Nephron (organoid): ENCODE measurements around the gene MTF2.

ENCODE experiments used
- H3K27ac Mint-ChIP-seq, 3 experiments: 2 replicates each; pipeline ENCODE4 v1.8.0; 2020; ENCODE audit warnings: mixed read lengths in 3 of 3, mild to moderate bottlenecking in 2 of 3, moderate library complexity in 1 of 3
- H3K27me3 Mint-ChIP-seq: 2 replicates; pipeline ENCODE4 v1.8.0; 2021; ENCODE audit warnings: low read depth, mild to moderate bottlenecking, moderate library complexity, mixed read lengths
- H3K36me3 Mint-ChIP-seq: 2 replicates; pipeline ENCODE4 v1.8.0; 2020; ENCODE audit warnings: low read depth, mixed read lengths
- H3K4me1 Mint-ChIP-seq: 2 replicates; pipeline ENCODE4 v1.8.0; 2020; ENCODE audit warnings: mixed read lengths
- H3K4me3 Mint-ChIP-seq, 3 experiments: 2 replicates each; pipeline ENCODE4 v1.8.0; 2020; ENCODE audit warnings: mild to moderate bottlenecking in 3 of 3, mixed read lengths in 3 of 3, moderate library complexity in 2 of 3
- H3K9me3 Mint-ChIP-seq: 2 replicates; pipeline ENCODE4 v1.8.0; 2020; ENCODE audit warnings: mixed read lengths
- CTCF ChIP-seq, 3 experiments: fragments of 200-600 bp; sonication (generic); IDR thresholded peaks; one replicate each; pipeline ENCODE4 v1.5.0; 2021; ENCODE audit warnings: antibody characterized with exemption in 3 of 3; ENCODE audit not compliant: unreplicated experiment in 3 of 3

MTF2 gene

GRCh38 chr1:93056214-93056613, 22.9 kb upstream of the MTF2 start:
- TF ChIP-seq CTCF (IDR thresholded peaks at IDR 0.05; ENCODE audit: unreplicated experiment in 3 of 3) = no peak
- H3K36me3 Mint-ChIP-seq = no peaks in the 10 kb centered on the region
- no peaks in the 10 kb centered on the region for H3K9me3 Mint-ChIP-seq
- H3K4me1 Mint-ChIP-seq = no peaks in the 10 kb centered on the region
- no peak overlapping the region for H3K4me3 Mint-ChIP-seq
- no peak overlapping the region for H3K27ac Mint-ChIP-seq
- H3K27me3 Mint-ChIP-seq = peaks cover 17% of the 10 kb centered on the region

DNA sequence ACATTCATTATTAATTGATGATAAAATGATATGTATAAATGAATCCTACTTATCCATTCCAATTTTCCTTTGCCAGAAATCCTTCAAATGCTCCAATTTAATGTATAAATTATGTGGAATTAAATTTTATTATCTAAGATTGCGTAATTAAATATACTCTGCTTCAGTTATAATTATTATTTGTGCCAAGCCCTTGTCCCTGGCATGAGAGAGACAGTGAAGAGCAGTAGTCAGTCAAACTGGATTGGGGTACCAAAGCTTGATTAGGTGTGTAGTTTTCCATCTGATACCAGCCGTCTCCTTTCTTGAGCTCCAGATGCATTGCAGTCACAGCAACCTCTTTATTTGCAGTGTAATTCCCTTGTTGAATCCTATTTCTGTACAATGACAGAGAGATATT, 22.4 kb upstream of the MTF2 start:
- TF ChIP-seq CTCF (IDR thresholded peaks at IDR 0.05; ENCODE audit: unreplicated experiment in 3 of 3) = no peak
- Mint-ChIP-seq H3K27me3 (peaks cover 17% of the 10 kb centered on the region), H3K4me1 (no peaks in the 10 kb centered on the region), H3K36me3 (no peaks in the 10 kb centered on the region), H3K4me3 (no peak overlapping the region), H3K9me3 (no peaks in the 10 kb centered on the region), H3K27ac (no peak overlapping the region)

GRCh38 chr1:93061895-93062792, 16.9 kb upstream of the MTF2 start:
- no peaks in the 10 kb centered on the region for H3K9me3 Mint-ChIP-seq
- peaks cover 10% of the 10 kb centered on the region for H3K27me3 Mint-ChIP-seq
- no peak overlapping the region for H3K4me3 Mint-ChIP-seq

GRCh38 chr1:93076268-93076667, 2.8 kb upstream of the MTF2 start:
- Mint-ChIP-seq H3K36me3 (no peaks in the 10 kb centered on the region), H3K4me3 (peak overlapping the region in 2 of 3 experiments; percentile 14 to 71), H3K27me3 (no peaks in the 10 kb centered on the region), H3K9me3 (peaks cover 6% of the 10 kb centered on the region), H3K27ac (peak overlapping the region in 1 of 3 experiments; percentile 10), H3K4me1 (peaks cover 7% of the 10 kb centered on the region)
- TF ChIP-seq CTCF (IDR thresholded peaks at IDR 0.05; ENCODE audit: unreplicated experiment in 3 of 3) = no peak

More at GRCh38 chr1:93061895-93062792, 16.9 kb upstream of the MTF2 start:
- Mint-ChIP-seq H3K4me1 (no peaks in the 10 kb centered on the region), H3K27ac (no peak overlapping the region), H3K36me3 (no peaks in the 10 kb centered on the region)
- peak; percentile 23 to 46 (median 30) for TF ChIP-seq CTCF (IDR thresholded peaks at IDR 0.05; ENCODE audit: unreplicated experiment in 3 of 3)

DNA sequence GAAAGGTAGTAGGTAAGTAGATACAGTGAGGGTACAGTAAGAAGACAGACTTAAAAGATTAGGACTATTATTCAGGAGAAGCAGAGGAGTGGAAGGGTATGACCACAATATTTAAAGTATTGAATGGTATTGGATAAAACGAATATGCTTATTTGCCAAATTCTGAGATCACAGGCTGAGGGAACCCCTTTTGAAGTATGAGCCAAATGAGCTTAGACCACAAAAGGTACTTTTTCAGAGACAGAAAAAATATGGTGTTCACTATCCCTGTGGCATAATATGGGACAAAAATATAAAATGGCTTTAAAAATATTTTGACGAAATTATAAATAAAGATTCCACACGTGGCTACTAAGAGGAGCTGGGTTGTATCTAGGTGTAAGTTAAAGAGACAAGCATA, 880 bp upstream of the MTF2 start:
- Mint-ChIP-seq H3K36me3 (peaks cover 14% of the 10 kb centered on the region), H3K27ac (peak overlapping the region; percentile 98 to 100 (median 99)), H3K9me3 (no peaks in the 10 kb centered on the region), H3K27me3 (no peaks in the 10 kb centered on the region), H3K4me1 (peaks cover 10% of the 10 kb centered on the region), H3K4me3 (peak overlapping the region; percentile 95 to 97 (median 97))
- no peak for TF ChIP-seq CTCF (IDR thresholded peaks at IDR 0.05; ENCODE audit: unreplicated experiment in 3 of 3)

DNA sequence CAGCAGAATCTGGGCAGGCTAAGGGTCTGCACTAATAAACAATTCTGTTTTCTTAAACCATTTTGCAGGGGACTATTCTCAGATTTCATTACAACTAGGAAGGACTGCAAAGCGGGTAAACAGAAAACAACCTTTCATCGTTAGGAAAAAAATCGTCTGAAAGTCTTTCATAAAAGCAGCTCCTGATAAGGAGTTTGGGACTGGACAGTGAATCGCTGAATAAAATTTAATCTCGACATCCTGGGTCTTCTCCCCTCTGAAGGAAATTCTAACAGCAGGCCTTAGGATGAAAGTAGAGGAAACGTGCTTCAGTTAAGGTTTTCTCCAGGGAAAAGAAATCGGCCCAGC, 471 bp upstream of the MTF2 start:
- no peak for TF ChIP-seq CTCF (IDR thresholded peaks at IDR 0.05; ENCODE audit: unreplicated experiment in 3 of 3)
- Mint-ChIP-seq H3K36me3 (peaks cover 18% of the 10 kb centered on the region), H3K27me3 (no peaks in the 10 kb centered on the region), H3K4me1 (peaks cover 10% of the 10 kb centered on the region), H3K27ac (peak overlapping the region; percentile 98 to 100 (median 99)), H3K4me3 (peak overlapping the region; percentile 95 to 97 (median 97)), H3K9me3 (peaks cover 4% of the 10 kb centered on the region)
